ENCODE measurements around the gene ZNF77.

DNA sequence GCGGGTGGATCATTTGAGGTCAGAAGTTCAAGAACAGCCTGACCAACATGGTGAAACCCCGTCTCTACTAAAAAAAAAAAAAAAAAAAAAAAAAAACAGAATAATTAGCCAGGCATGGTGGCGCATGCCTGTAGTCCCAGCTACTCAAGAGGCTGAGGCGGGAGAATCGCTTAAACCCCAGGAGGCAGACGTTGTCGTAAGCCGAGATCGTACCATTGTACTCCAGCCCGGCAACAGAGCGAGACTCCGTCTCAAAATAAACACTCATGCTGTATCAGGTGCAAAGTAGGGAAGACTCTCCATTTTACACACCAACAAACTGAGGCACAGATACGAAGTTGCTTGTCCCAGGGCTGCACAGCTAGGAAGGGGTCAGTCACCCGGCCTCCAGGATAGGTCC is 48.2 kb upstream of the ZNF77 start:
- TF ChIP-seq POLR2AphosphoS5 (IDR thresholded peaks at IDR 0.05; ENCODE audit: low read depth, low read length) (no peak), SIN3A (IDR thresholded peaks at IDR 0.05; ENCODE audit: borderline replicate concordance, insufficient read depth, low read length) (no peak), FOXP2 (optimal IDR thresholded peaks at IDR 0.05; ENCODE audit: borderline replicate concordance, extremely low read depth, extremely low read length, insufficient read depth) (no peak), TAF1 (IDR thresholded peaks at IDR 0.05; ENCODE audit: borderline replicate concordance, insufficient read depth, low read length) (no peak)

Measured in PFSK-1 (cell line).